Breast epithelium (tissue), 3 donors: ENCODE results near the gene CIBAR2.

ENCODE experiments used
- POLR2A ChIP-seq: fragments of 450-650 bp; IDR thresholded peaks from one replicate; pipeline ENCODE4 v1.6.1; 2016; ENCODE audit warnings: antibody characterized with exemption, mild to moderate bottlenecking, moderate library complexity
- TF ChIP-seq, protein P1 (sequence below), 3 donors: fragments of 450-650 bp; IDR thresholded peaks; one replicate each; pipeline ENCODE4 v1.5.1; 2016 to 2017; ENCODE audit warnings: antibody characterized with exemption in 3 of 3, mild to moderate bottlenecking in 3 of 3, moderate library complexity in 3 of 3

DNA sequence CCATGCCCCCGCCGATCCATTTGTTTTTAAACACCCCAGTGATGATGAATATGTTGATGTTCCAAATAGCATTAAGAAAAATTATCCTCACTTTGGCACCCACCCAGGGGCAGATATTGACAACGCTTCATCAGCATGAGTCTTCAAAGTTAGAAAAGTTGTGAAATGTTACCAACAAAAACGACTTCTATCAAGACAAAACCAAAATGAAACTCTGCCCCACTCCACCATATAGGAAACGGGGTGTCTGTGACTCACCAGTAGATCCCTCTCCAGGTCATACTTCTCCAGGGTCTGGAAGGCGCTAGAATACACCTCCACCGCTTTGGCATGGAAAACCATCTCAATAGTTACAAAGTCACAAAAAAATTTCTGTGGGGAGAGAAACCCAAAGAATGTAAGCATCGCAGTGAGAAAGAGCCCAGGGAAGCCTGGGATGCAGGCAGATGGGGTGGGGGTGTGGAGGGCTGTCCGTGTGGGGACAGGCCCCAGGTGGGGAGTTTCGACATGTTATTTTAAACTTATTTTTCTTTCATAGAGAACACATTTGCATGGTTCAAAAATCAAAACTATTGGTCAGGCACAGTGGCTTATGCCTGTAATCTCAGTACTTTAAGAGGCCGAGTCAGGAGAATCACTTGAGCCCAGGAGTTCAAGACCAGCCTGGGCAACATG, 10.2 kb downstream of the CIBAR2 start:
- TF ChIP-seq POLR2A: no peak
- TF ChIP-seq, protein P1, sequence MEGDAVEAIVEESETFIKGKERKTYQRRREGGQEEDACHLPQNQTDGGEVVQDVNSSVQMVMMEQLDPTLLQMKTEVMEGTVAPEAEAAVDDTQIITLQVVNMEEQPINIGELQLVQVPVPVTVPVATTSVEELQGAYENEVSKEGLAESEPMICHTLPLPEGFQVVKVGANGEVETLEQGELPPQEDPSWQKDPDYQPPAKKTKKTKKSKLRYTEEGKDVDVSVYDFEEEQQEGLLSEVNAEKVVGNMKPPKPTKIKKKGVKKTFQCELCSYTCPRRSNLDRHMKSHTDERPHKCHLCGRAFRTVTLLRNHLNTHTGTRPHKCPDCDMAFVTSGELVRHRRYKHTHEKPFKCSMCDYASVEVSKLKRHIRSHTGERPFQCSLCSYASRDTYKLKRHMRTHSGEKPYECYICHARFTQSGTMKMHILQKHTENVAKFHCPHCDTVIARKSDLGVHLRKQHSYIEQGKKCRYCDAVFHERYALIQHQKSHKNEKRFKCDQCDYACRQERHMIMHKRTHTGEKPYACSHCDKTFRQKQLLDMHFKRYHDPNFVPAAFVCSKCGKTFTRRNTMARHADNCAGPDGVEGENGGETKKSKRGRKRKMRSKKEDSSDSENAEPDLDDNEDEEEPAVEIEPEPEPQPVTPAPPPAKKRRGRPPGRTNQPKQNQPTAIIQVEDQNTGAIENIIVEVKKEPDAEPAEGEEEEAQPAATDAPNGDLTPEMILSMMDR (IDR thresholded peaks at IDR 0.05): no peak
